HepG2 (cell line): Measurements from ENCODE around the gene NCKIPSD. TPM values are rescaled to one million over a fixed set of nuclear protein-coding genes. Genes with fewer than 3 reads are reported as not detected.

ENCODE experiments used
- ATF2 ChIP-seq: sonication (generic); formaldehyde crosslinking; IDR thresholded peaks from 2 replicates; pipeline ENCODE4 v1.4.0; 2020; ENCODE audit warnings: missing genetic modification reagents
- ATF7 ChIP-seq, 2 experiments: fragments of 450-650 bp in 1 of 2; sonication (generic) in 1 of 2; formaldehyde crosslinking in 1 of 2; IDR thresholded peaks; 2 replicates each; pipeline versions ENCODE4 v1.4.0 to v1.6.1; 2016 to 2020; ENCODE audit warnings: antibody characterized with exemption in 1 of 2, mild to moderate bottlenecking in 1 of 2, missing genetic modification reagents in 1 of 2
- DZIP1 ChIP-seq: sonication (generic); formaldehyde crosslinking; IDR thresholded peaks from 2 replicates; pipeline ENCODE4 v1.5.0; 2020; ENCODE audit warnings: mild to moderate bottlenecking, missing genetic modification reagents
- HMG20B ChIP-seq: conservative IDR thresholded peaks from 2 replicates; pipeline ENCODE4 v1.6.1; 2016; ENCODE audit warnings: missing genetic modification reagents, missing compliant biosample characterization
- KLF12 ChIP-seq: sonication (generic); formaldehyde crosslinking; IDR thresholded peaks from 2 replicates; pipeline ENCODE4 v1.4.0; 2020; ENCODE audit warnings: missing genetic modification reagents, borderline replicate concordance
- MAFG ChIP-seq: sonication (generic); formaldehyde crosslinking; IDR thresholded peaks from 2 replicates; pipeline ENCODE4 v1.5.1; 2020; ENCODE audit warnings: mild to moderate bottlenecking, missing genetic modification reagents
- MAZ ChIP-seq, 2 experiments: sonication (generic) in 1 of 2; formaldehyde crosslinking in 1 of 2; IDR thresholded peaks; 2 replicates each; pipeline versions ENCODE4 v1.5.0 to v1.6.1; 2012 to 2020; ENCODE audit warnings: low read depth in 2 of 2, mild to moderate bottlenecking in 2 of 2, borderline replicate concordance in 1 of 2, improper control_type of control experiment in 1 of 2, low read length in 1 of 2, missing genetic modification reagents in 1 of 2, moderate library complexity in 1 of 2
- MEF2D ChIP-seq: sonication (generic); formaldehyde crosslinking; IDR thresholded peaks from 2 replicates; pipeline ENCODE4 v1.5.1; 2020; ENCODE audit warnings: mild to moderate bottlenecking, missing genetic modification reagents
- RBM22 ChIP-seq: fragments of 200-400 bp; formaldehyde crosslinking; optimal IDR thresholded peaks from 2 replicates; pipeline ENCODE3; 2017; ENCODE audit warnings: mild to moderate bottlenecking, low read length, moderate library complexity
- REST ChIP-seq, 2 experiments: IDR thresholded peaks; 2 replicates each; pipeline ENCODE4 v1.6.1; 2011 to 2012; ENCODE audit warnings: low read length in 2 of 2, borderline replicate concordance in 1 of 2, low read depth in 1 of 2, mild to moderate bottlenecking in 1 of 2, moderate library complexity in 1 of 2
- RXRA ChIP-seq: sonication (generic); formaldehyde crosslinking; IDR thresholded peaks from 2 replicates; pipeline ENCODE4 v1.5.1; 2020; ENCODE audit warnings: missing genetic modification reagents
- TERF1 ChIP-seq: sonication (generic); formaldehyde crosslinking; IDR thresholded peaks from 2 replicates; pipeline ENCODE4 v1.8.0; 2022; ENCODE audit warnings: mild to moderate bottlenecking, missing genetic modification reagents, moderate library complexity
- ZNF275 ChIP-seq: sonication (generic); formaldehyde crosslinking; IDR thresholded peaks from 2 replicates; pipeline ENCODE4 v1.8.0; 2022; ENCODE audit warnings: missing genetic modification reagents, mild to moderate bottlenecking, inconsistent platforms, borderline replicate concordance
- ZNF431 ChIP-seq: sonication (generic); formaldehyde crosslinking; IDR thresholded peaks from 2 replicates; pipeline ENCODE4 v1.9.0; 2022; ENCODE audit warnings: missing genetic modification reagents, low read depth, mild to moderate bottlenecking, borderline replicate concordance
- ZNF660 ChIP-seq: sonication (generic); formaldehyde crosslinking; IDR thresholded peaks from 2 replicates; pipeline ENCODE4 v1.5.1; 2020; ENCODE audit warnings: mild to moderate bottlenecking, low read depth, missing genetic modification reagents, borderline replicate concordance
- ZNF720 ChIP-seq: sonication (generic); formaldehyde crosslinking; IDR thresholded peaks from 2 replicates; pipeline ENCODE4 v1.4.0; 2020; ENCODE audit warnings: missing genetic modification reagents
- ZSCAN25 ChIP-seq: sonication (generic); formaldehyde crosslinking; IDR thresholded peaks from 2 replicates; pipeline ENCODE4 v1.8.0; 2022; ENCODE audit warnings: mild to moderate bottlenecking, missing genetic modification reagents
- polyA plus RNA-seq, 8 experiments: library from polyadenylated mRNA; depleted of rRNA in 3 of 8; stranded (reverse) in 7 of 8; unstranded in 1 of 8; fragments of >200 nt; fragmentation: Illumina TruSeq in 4 of 8; extraction: Trizol in 4 of 8; gene quantifications; 2 replicates each; pipeline versions ENCODE4 v1.2.1 to v1.2.3, GENCODE V29; 2011 to 2016; ENCODE audit warnings: low read depth in 4 of 8, missing spikeins in 1 of 8, mixed read lengths in 1 of 8; ENCODE audit not compliant: insufficient read depth in 1 of 8
- total RNA-seq, 5 experiments: library from RNA; depleted of rRNA; stranded (reverse); fragments of >200 nt; fragmentation: Illumina TruSeq; extraction: Trizol; gene quantifications; 2 replicates each; pipeline ENCODE4 v1.2.3, GENCODE V29; 2016; ENCODE audit warnings: low read depth in 1 of 5

NCKIPSD gene
- total and polyA plus RNA-seq, 2 of the 13 experiments (the other 11 are each of a cell fraction or from before 2014, with no cell fraction given): 13.5 to 35.2 TPM

- TF ChIP-seq ATF2 (CRISPR knock-in tag) (peak; percentile 100), ZNF660 (CRISPR knock-in tag) (peak; percentile 99), ZNF431 (CRISPR knock-in tag) (peak; percentile 100), TERF1 (CRISPR knock-in tag) (peak; percentile 99), MAZ (IDR thresholded peaks at IDR 0.05; ENCODE audit: borderline replicate concordance, low read depth, low read length) (0 out of 2 replicates have a peak, but pooled peaks have one; percentile 23), MAZ (CRISPR knock-in tag; IDR thresholded peaks at IDR 0.05; ENCODE audit: low read depth) (peak; percentile 100), ZNF275 (CRISPR knock-in tag) (peak; percentile 100), DZIP1 (CRISPR knock-in tag) (peak; percentile 100), RXRA (CRISPR knock-in tag) (peak; percentile 94), MEF2D (CRISPR knock-in tag) (peak; percentile 99), RBM22 (no peak), MAFG (CRISPR knock-in tag) (peak; percentile 91), HMG20B (CRISPR knock-in tag) (peak; percentile 99), KLF12 (CRISPR knock-in tag) (peak; percentile 100), ATF7 (IDR thresholded peaks at IDR 0.05) (no peak), ATF7 (CRISPR knock-in tag; IDR thresholded peaks at IDR 0.05) (peak; percentile 93), REST (IDR thresholded peaks at IDR 0.05; ENCODE audit: borderline replicate concordance in 1 of 2, low read depth in 1 of 2, low read length in 2 of 2) (peak in 1 of 2 experiments; percentile 100; a peak in 2 of 4 replicates), ZNF720 (CRISPR knock-in tag) (peak; percentile 99), ZSCAN25 (CRISPR knock-in tag) (peak; percentile 98)
These were observed 24.1 kb downstream of the NCKIPSD start (continued) for GRCh38 chr3:48661501-48662144.
